Suppressor macrophage (primary cell): Measurements from ENCODE around the gene TEKT1.
"Not testable (repeated sequence)": the region's sequence is repeated elsewhere in the genome, so short reads cannot be mapped to it uniquely, and the experiment has no call there.

Source experiments
- DNase-seq, 4 experiments: peaks; one replicate each; pipeline ENCODE4 v3.0.0-alpha.2; 2020 to 2022

The TEKT1 gene

GRCh38 chr17:6815775-6816174 lies 15.8 kb downstream of the TEKT1 start:
- no peak for DNase-seq

- DNase-seq: no peak
These were observed 19.2 kb downstream of the TEKT1 start for GRCh38 chr17:6812295-6812694.

GRCh38 chr17:6811510-6811909 lies 20.0 kb downstream of the TEKT1 start:
- DNase-seq: no peak

GRCh38 chr17:6800422-6801027 lies 31.0 kb downstream of the TEKT1 start:
- peak in 1 of 4 experiments; percentile 57 for DNase-seq

- no peak for DNase-seq
These were observed 31.8 kb downstream of the TEKT1 start for GRCh38 chr17:6799738-6800137.

- no peak for DNase-seq
These were observed 33.7 kb downstream of the TEKT1 start for GRCh38 chr17:6797718-6798351.

GRCh38 chr17:6796887-6797490 lies 34.5 kb downstream of the TEKT1 start:
- no peak for DNase-seq

- DNase-seq: peak in 1 of 4 experiments; percentile 13
These were observed 35.3 kb downstream of the TEKT1 start for GRCh38 chr17:6796017-6796886.

GRCh38 chr17:6793748-6794493 lies 37.6 kb downstream of the TEKT1 start:
- no peak for DNase-seq

GRCh38 chr17:6789146-6789545 lies 42.4 kb downstream of the TEKT1 start:
- DNase-seq: no peak

GRCh38 chr17:6787081-6787693 lies 44.3 kb downstream of the TEKT1 start:
- no peak for DNase-seq

GRCh38 chr17:6786618-6787017 lies 44.9 kb downstream of the TEKT1 start:
- peak; percentile 6 to 34 (median 16) for DNase-seq

GRCh38 chr17:6782244-6782643 lies 49.3 kb downstream of the TEKT1 start:
- no peak for DNase-seq

- DNase-seq: peak in 2 of 4 experiments; percentile 5 to 15
These were observed 50.6 kb downstream of the TEKT1 start for GRCh38 chr17:6780886-6781285.

GRCh38 chr17:6780001-6780400 lies 51.5 kb downstream of the TEKT1 start:
- DNase-seq: no peak

- no peak for DNase-seq
These were observed 52.1 kb downstream of the TEKT1 start for GRCh38 chr17:6779411-6779810.

GRCh38 chr17:6775871-6776405 lies 55.6 kb downstream of the TEKT1 start, which contains the start of gene FBXO39:
TSS of gene FBXO39 (plus strand) at chr17:6776215. CDS start at chr17:6779869, 3,654 bp downstream.
- DNase-seq: peak in 1 of 4 experiments; percentile 10

- not testable (repeated sequence) for DNase-seq
These were observed 56.6 kb downstream of the TEKT1 start for GRCh38 chr17:6774906-6775305.

- DNase-seq: no peak
These were observed 59.5 kb downstream of the TEKT1 start for GRCh38 chr17:6772016-6772415.

GRCh38 chr17:6768447-6768846 lies 63.1 kb downstream of the TEKT1 start:
- no peak for DNase-seq

- no peak for DNase-seq
These were observed 69.8 kb downstream of the TEKT1 start for GRCh38 chr17:6761779-6762178.
